ENCODE data around the gene COMMD1.
"Not testable (repeated sequence)": the region's sequence is repeated elsewhere in the genome, so short reads cannot be mapped to it uniquely, and the experiment has no call there.

COMMD1 gene

DNA sequence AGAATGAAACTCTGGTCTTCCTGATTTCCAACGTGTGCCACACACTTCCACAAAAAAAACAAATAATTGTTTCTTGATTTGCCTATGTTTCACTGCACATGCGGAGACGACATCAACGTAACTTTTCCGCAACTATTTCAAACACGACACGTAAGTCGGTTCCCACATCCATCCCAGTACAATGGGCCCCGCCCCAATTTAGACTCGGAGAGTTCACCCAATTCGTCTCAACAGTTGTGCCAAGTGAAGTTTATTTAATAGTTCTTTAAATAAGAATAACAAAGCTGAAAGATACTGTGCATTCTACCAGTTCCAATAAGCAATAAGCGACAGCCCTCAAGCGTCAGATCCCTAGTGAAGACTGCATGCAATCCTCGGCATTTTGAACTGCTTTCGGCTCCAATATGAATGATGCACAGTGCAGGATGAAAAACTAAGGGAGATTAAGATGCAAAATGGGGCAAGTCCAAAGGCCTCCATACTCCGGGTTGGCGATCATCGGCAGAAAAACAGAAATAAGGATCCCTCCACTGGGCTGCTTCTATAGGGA lies 17.7 kb upstream of the COMMD1 start:
- H3K4me1 ChIP-seq (ENCODE audit: control insufficient read depth, insufficient read depth, low read length): no peaks in the 10 kb centered on the region
- no peaks in the 10 kb centered on the region for H3K9me3 ChIP-seq (ENCODE audit: control insufficient read depth, insufficient read depth, low read length)
- no CpG with 5 or more reads among the region's 18 CpGs for WGBS (ENCODE audit: insufficient coverage, insufficient read length)
- DNase-seq (ENCODE audit: low read depth, low spot score): no peak
- H3K4me3 ChIP-seq (ENCODE audit: low read length): peak overlapping the region; percentile 92
- H3K27me3 ChIP-seq (ENCODE audit: control insufficient read depth, insufficient read depth, low read length): no peaks in the 10 kb centered on the region
- no peak overlapping the region for H3K27ac ChIP-seq (ENCODE audit: low read length)
- peaks cover 9% of the 10 kb centered on the region for H3K36me3 ChIP-seq (ENCODE audit: control insufficient read depth, insufficient read depth, low read length)

DNA sequence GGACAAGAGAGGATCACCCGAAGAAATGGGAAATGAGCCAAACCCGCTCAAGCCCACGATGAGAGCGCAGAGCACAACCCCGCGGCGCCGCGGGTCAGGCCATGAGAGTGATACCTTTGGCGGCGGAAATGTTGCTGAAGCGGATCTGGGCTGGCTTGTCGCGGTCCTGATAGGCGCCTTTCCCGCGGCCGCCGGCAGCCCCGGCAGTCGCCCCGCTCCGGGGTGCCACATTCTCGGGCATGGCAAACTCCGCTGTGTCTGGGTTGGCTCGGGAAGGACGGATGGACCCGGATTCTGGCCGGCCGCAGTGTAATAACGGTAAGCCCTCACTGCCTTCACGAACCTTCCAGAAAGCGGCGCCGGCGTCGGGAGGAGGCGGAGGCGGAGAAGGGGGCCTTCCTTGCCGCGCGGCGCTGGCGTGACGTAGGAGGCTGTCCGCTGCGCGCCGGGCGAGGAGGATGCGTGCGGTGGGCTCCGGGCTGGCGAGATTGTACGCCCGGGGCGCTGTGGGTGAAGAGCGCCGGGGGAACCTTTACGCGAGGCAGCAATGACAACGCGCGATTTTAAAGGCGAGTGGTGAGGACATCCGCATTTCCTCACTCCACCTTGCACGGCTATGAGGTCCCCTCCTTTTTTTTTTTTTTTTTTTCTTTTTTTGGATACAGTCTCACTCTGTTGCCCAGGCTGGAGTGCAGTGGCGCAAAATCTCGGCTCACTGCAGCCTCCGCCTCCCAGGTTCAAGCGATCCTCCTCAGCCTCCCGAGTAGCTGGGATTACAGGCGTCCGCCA lies 17.0 kb upstream of the COMMD1 start, which contains the start of gene CCT4:
CCT4 (minus strand) TSS at position 390 of the 789 bp plus-strand sequence; CDS start at position 241, 149 bp downstream.
- Histone ChIP-seq H3K4me1 (ENCODE audit: control insufficient read depth, insufficient read depth, low read length) (no peaks in the 10 kb centered on the region), H3K9me3 (ENCODE audit: control insufficient read depth, insufficient read depth, low read length) (no peaks in the 10 kb centered on the region), H3K36me3 (ENCODE audit: control insufficient read depth, insufficient read depth, low read length) (peaks cover 5% of the 10 kb centered on the region), H3K27ac (ENCODE audit: low read length) (no peak within 1 kb of the TSS), H3K27me3 (ENCODE audit: control insufficient read depth, insufficient read depth, low read length) (no peaks in the 10 kb centered on the region), H3K4me3 (ENCODE audit: low read length) (peak within 1 kb of the TSS; percentile 92)
- peak; percentile 50 for DNase-seq (ENCODE audit: low read depth, low spot score)
- WGBS (ENCODE audit: insufficient coverage, insufficient read length): no CpG with 5 or more reads among the region's 74 CpGs

DNA sequence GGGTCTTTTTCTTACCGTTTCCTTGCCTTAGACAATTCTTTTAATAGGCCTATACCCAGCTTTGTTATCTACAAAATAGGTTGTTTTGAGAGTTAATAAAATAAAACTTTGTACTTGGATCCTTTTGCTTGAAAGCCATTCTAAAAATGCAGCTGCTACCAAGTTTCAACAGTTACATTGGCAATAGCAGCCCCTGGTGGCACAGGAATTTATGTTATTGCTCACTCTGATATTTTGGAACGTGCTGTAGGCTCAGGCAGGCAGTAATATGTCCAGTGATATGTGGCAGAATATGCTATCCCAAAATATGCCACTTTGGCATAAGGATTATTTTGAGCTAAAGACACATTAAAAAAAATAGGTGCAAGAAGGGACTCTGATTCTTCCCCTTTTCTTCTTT lies 6.7 kb upstream of the COMMD1 start:
- Histone ChIP-seq H3K4me1 (ENCODE audit: control insufficient read depth, insufficient read depth, low read length) (no peaks in the 10 kb centered on the region), H3K27ac (ENCODE audit: low read length) (no peak overlapping the region), H3K4me3 (ENCODE audit: low read length) (no peak overlapping the region), H3K27me3 (ENCODE audit: control insufficient read depth, insufficient read depth, low read length) (no peaks in the 10 kb centered on the region), H3K36me3 (ENCODE audit: control insufficient read depth, insufficient read depth, low read length) (no peaks in the 10 kb centered on the region), H3K9me3 (ENCODE audit: control insufficient read depth, insufficient read depth, low read length) (no peaks in the 10 kb centered on the region; the same call in 1 of the 2 replicates)
- WGBS (ENCODE audit: insufficient coverage, insufficient read length): no CpG with 5 or more reads among the region's 2 CpGs
- DNase-seq (ENCODE audit: low read depth, low spot score): no peak

DNA sequence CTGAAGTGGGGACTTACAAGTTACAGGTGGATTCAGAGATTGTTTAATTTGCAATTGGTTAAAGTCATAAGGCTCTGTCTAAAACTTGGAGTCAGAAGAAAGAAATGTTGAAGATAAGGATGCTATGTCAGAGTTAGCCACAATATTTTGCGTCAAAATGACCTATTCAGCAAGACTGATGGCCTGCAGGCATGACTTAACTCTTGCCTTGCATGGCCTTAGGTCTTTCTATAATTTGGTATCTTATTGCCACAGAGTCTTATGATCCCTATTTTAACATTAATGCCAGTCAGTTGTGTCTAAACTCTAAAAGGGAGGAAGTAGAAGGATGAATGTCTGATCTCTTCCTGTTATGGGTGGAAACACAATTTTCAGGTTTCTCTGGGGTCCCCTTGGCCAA lies 5.2 kb upstream of the COMMD1 start:
- H3K4me1 ChIP-seq (ENCODE audit: control insufficient read depth, insufficient read depth, low read length): no peaks in the 10 kb centered on the region
- no peaks in the 10 kb centered on the region for H3K27me3 ChIP-seq (ENCODE audit: control insufficient read depth, insufficient read depth, low read length)
- no peaks in the 10 kb centered on the region for H3K36me3 ChIP-seq (ENCODE audit: control insufficient read depth, insufficient read depth, low read length)
- H3K4me3 ChIP-seq (ENCODE audit: low read length): no peak overlapping the region
- DNase-seq (ENCODE audit: low read depth, low spot score): no peak
- WGBS (ENCODE audit: insufficient coverage, insufficient read length): no CpG with 5 or more reads among the region's 1 CpG
- H3K9me3 ChIP-seq (ENCODE audit: control insufficient read depth, insufficient read depth, low read length): no peaks in the 10 kb centered on the region; the same call in 1 of the 2 replicates
- H3K27ac ChIP-seq (ENCODE audit: low read length): no peak overlapping the region

DNA sequence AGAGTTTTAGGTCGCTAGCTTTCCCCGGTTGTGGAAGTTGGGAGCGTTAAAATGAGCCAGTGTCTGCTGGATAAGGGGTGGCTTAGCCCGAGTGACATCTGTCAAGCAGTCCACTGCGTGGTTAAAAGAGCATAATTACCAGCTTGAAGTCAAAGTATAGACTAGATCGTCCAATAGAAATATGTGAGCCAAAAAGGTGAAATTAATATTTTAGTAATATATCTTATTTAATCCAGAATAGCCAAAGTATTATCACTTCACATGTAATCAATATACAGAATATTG lies 654 bp downstream of the COMMD1 start:
- no peak overlapping the region for H3K27ac ChIP-seq (ENCODE audit: low read length)
- no peaks in the 10 kb centered on the region for H3K27me3 ChIP-seq (ENCODE audit: control insufficient read depth, insufficient read depth, low read length)
- H3K9me3 ChIP-seq (ENCODE audit: control insufficient read depth, insufficient read depth, low read length): no peaks in the 10 kb centered on the region
- WGBS (ENCODE audit: insufficient coverage, insufficient read length): no CpG with 5 or more reads among the region's 6 CpGs
- H3K4me1 ChIP-seq (ENCODE audit: control insufficient read depth, insufficient read depth, low read length): no peaks in the 10 kb centered on the region
- no peak for DNase-seq (ENCODE audit: low read depth, low spot score)
- peak overlapping the region; percentile 95; the same call in 1 of the 2 replicates for H3K4me3 ChIP-seq (ENCODE audit: low read length)
- no peaks in the 10 kb centered on the region for H3K36me3 ChIP-seq (ENCODE audit: control insufficient read depth, insufficient read depth, low read length)

DNA sequence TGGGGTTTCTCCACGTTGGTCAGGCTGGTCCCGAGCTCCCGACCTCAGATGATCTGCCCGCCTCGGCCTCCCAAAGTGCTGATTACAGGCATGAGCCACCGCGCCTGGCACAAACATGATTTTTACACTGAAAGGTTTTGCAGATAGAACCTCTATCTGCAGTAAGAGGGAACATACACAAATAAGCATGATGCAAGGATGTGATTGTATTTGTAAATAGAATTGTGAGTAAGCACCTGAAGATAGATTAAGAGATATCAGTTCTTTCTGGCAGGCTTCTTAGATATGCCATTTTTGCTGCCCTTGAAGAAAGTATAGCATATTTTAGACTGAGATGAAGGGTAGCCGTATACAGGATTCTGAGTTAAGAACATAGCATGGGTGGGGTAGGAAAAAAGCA lies 3.6 kb downstream of the COMMD1 start:
- no peaks in the 10 kb centered on the region for H3K9me3 ChIP-seq (ENCODE audit: control insufficient read depth, insufficient read depth, low read length)
- DNase-seq (ENCODE audit: low read depth, low spot score): no peak
- no peak overlapping the region for H3K27ac ChIP-seq (ENCODE audit: low read length)
- WGBS (ENCODE audit: insufficient coverage, insufficient read length): no CpG with 5 or more reads among the region's 8 CpGs
- H3K4me1 ChIP-seq (ENCODE audit: control insufficient read depth, insufficient read depth, low read length): no peaks in the 10 kb centered on the region
- no peaks in the 10 kb centered on the region for H3K36me3 ChIP-seq (ENCODE audit: control insufficient read depth, insufficient read depth, low read length)
- H3K4me3 ChIP-seq (ENCODE audit: low read length): no peak overlapping the region
- no peaks in the 10 kb centered on the region for H3K27me3 ChIP-seq (ENCODE audit: control insufficient read depth, insufficient read depth, low read length)

DNA sequence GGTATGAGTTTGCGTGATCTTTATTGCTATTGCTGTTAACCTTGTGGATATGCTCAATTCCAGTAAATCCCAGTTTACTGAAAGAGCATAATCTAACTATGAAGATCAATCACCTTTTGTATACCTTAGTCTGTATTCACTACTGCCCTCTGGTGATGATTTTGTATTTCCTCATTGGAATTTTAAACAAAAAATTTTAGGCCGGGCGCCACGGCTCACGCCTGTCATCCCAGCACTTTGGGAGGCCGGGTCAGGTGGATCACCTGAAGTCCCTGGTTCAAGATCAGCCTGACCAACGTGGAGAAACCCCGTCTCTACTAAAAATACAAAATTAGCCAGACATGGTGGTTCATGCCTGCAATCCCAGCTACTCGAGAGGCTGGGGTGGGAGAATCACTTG lies 5.1 kb downstream of the COMMD1 start:
- no peak overlapping the region for H3K4me3 ChIP-seq (ENCODE audit: low read length)
- WGBS (ENCODE audit: insufficient coverage, insufficient read length): no CpG with 5 or more reads among the region's 9 CpGs
- no peaks in the 10 kb centered on the region for H3K27me3 ChIP-seq (ENCODE audit: control insufficient read depth, insufficient read depth, low read length)
- no peak overlapping the region for H3K27ac ChIP-seq (ENCODE audit: low read length)
- no peak for DNase-seq (ENCODE audit: low read depth, low spot score)
- no peaks in the 10 kb centered on the region for H3K4me1 ChIP-seq (ENCODE audit: control insufficient read depth, insufficient read depth, low read length)
- H3K36me3 ChIP-seq (ENCODE audit: control insufficient read depth, insufficient read depth, low read length): no peaks in the 10 kb centered on the region
- H3K9me3 ChIP-seq (ENCODE audit: control insufficient read depth, insufficient read depth, low read length): no peaks in the 10 kb centered on the region

DNA sequence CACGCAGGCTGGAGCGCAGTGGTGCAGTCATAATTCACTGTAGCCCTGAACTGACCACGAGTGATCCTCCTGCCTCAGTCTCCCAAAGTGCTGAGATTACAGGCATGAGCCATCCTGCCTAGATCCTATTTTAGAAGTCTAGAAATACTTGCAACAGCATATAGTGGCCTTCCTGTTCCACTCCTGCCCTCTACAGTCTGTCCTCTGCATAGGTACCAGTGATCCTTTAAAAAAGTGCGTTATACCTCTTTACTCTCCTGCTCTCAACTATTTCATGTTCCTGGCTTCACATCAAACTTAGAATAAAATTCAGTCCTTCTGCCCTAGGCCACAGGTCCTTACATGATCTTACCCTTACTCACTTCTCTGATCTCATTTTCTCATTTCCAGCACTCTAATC lies 6.0 kb downstream of the COMMD1 start:
- no peak overlapping the region for H3K27ac ChIP-seq (ENCODE audit: low read length)
- H3K4me1 ChIP-seq (ENCODE audit: control insufficient read depth, insufficient read depth, low read length): no peaks in the 10 kb centered on the region
- no peak for DNase-seq (ENCODE audit: low read depth, low spot score)
- H3K9me3 ChIP-seq (ENCODE audit: control insufficient read depth, insufficient read depth, low read length): no peaks in the 10 kb centered on the region
- no peaks in the 10 kb centered on the region for H3K36me3 ChIP-seq (ENCODE audit: control insufficient read depth, insufficient read depth, low read length)
- H3K27me3 ChIP-seq (ENCODE audit: control insufficient read depth, insufficient read depth, low read length): no peaks in the 10 kb centered on the region
- WGBS (ENCODE audit: insufficient coverage, insufficient read length): no CpG with 5 or more reads among the region's 4 CpGs
- H3K4me3 ChIP-seq (ENCODE audit: low read length): no peak overlapping the region

DNA sequence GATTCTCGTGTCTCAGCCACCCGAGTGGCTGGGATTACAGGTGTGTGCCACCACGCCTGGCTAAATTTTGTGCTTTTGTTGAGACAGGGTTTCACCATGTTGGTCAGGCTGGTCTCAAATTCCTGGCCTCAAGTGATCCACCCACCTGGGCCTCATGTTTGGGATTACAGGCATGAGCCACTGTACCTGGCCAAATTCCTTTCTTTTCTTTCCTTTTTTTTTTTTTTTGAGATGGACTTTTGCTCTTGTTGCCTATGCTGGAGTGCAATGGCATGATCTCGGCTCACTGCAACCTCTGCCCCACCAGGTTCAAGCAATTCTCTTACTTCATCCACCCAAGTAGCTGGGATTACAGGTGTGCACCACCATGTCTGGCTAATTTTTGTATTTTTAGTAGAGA lies 9.3 kb downstream of the COMMD1 start:
- H3K27me3 ChIP-seq (ENCODE audit: control insufficient read depth, insufficient read depth, low read length); H3K4me3 ChIP-seq (ENCODE audit: low read length); DNase-seq (ENCODE audit: low read depth, low spot score); H3K27ac ChIP-seq (ENCODE audit: low read length); H3K36me3 ChIP-seq (ENCODE audit: control insufficient read depth, insufficient read depth, low read length); H3K4me1 ChIP-seq (ENCODE audit: control insufficient read depth, insufficient read depth, low read length); H3K9me3 ChIP-seq (ENCODE audit: control insufficient read depth, insufficient read depth, low read length): not testable (repeated sequence)
- no CpG with 5 or more reads among the region's 4 CpGs for WGBS (ENCODE audit: insufficient coverage, insufficient read length)

DNA sequence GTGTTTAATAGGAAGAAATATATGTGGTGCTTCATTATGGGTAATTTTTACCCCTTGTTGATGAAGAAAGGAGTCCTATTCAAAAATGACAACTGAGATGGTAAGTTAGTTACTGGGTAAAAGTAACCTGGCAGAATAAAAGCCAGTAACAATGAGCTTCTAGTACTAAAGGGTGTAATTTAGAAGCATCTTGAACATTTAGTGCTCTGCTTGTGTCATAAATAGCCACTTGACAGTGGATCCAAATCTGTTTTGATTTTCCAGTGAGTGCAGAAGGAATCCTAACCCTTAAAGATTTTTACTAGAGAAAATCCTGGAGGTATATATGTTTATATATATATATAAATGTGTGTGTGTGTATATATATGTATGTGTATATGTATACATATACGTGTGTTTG lies 15.1 kb downstream of the COMMD1 start:
- no peaks in the 10 kb centered on the region for H3K4me1 ChIP-seq (ENCODE audit: control insufficient read depth, insufficient read depth, low read length)
- H3K9me3 ChIP-seq (ENCODE audit: control insufficient read depth, insufficient read depth, low read length): no peaks in the 10 kb centered on the region
- no peaks in the 10 kb centered on the region for H3K36me3 ChIP-seq (ENCODE audit: control insufficient read depth, insufficient read depth, low read length)
- no peak overlapping the region for H3K4me3 ChIP-seq (ENCODE audit: low read length)
- no peak overlapping the region for H3K27ac ChIP-seq (ENCODE audit: low read length)
- H3K27me3 ChIP-seq (ENCODE audit: control insufficient read depth, insufficient read depth, low read length): no peaks in the 10 kb centered on the region
- no peak for DNase-seq (ENCODE audit: low read depth, low spot score)
- WGBS (ENCODE audit: insufficient coverage, insufficient read length): no CpG with 5 or more reads among the region's 1 CpG

DNA sequence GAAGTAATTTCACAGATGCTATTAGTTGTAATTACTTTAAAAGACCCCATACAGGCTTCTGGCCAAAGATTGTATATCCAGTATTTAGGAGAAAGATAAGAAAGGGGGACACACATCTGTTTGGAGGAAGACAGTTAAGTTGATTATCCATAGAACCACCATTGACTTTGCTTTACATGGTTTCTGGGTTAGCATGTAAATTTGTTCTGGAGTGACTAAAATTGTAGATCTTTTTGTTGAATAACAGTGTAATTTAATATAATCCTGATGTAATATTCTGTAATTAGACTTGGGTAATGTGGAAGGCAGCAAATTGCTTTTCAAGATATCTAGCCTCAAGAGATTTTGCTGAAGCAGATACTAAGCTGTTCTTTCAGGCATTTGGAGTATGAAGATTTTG lies 17.2 kb downstream of the COMMD1 start:
- no peak overlapping the region for H3K4me3 ChIP-seq (ENCODE audit: low read length)
- no peaks in the 10 kb centered on the region for H3K9me3 ChIP-seq (ENCODE audit: control insufficient read depth, insufficient read depth, low read length)
- no peaks in the 10 kb centered on the region for H3K36me3 ChIP-seq (ENCODE audit: control insufficient read depth, insufficient read depth, low read length)
- no peak overlapping the region for H3K27ac ChIP-seq (ENCODE audit: low read length)
- H3K27me3 ChIP-seq (ENCODE audit: control insufficient read depth, insufficient read depth, low read length): no peaks in the 10 kb centered on the region
- no peaks in the 10 kb centered on the region for H3K4me1 ChIP-seq (ENCODE audit: control insufficient read depth, insufficient read depth, low read length)
- DNase-seq (ENCODE audit: low read depth, low spot score): no peak
